HG03442 (cell line): ENCODE results near the gene RNF34.

Experiments used
- ATAC-seq: cut with Tn5 transposase; IDR thresholded peaks from one replicate; pipeline ENCODE4 v1.9.1; 2021; ENCODE audit warnings: mild to moderate bottlenecking, moderate library complexity; ENCODE audit not compliant: unreplicated experiment

The RNF34 gene

DNA sequence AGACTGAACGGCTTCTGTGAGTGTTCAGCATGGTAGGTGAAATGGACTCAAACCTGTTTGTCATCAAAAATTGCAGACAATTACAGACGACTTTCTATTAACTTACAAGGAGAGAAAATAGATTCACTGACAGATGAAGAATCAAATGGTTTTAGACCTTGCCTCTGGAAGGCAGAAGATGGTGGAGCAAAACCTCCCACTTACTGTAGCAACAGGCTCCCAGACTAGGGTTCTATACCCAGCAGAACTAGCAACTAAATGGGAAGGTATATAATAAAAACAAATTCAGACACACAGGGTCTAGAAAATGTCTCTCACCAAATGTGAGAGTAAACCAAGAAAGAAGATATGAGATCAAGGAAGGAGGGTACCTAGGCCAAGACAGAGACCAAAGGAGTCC is 36.8 kb downstream of the RNF34 start:
- ATAC-seq: no peak

DNA sequence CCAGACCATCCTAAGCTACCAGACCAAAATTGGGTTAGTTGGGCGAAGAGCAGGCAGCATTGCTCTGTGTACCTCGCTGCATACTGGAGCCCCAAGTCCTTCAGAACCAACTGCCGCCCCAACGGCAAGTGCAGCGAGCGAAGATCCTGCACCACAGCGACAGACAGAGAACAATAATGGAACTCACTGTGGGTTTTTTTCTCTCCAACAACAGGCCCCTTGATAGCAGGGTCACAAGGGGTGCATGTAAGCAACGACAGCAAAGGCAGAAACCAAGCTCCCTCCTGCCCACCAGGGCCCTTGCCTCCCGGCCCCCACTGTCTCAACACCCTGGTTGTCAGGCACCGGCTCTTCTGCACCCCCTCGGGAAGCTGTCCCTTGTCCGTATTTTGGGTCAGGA is 39.0 kb downstream of the RNF34 start:
- no peak for ATAC-seq

DNA sequence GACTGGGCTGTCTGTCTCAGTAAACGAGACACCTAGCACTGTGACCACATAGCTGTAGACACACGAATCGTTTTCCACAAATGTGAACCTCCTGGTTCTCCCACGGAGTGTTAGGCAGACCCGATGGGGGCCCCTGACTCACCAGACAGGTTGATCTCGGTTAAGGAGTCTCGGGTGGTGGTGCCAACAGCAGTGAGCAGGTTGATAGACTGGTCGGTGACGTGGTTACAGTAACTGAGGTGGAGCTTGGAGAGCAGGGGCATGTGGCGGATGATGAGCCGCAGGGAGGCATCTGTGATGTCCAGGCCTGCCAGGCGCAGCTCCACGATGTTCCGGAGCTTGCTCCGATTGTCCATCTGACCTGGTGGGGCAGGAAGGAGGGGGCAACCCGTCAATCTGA is 39.8 kb downstream of the RNF34 start:
- ATAC-seq: no peak

- ATAC-seq: no peak
Measured at GRCh38 chr12:121440768-121441167, 40.9 kb downstream of the RNF34 start.

DNA sequence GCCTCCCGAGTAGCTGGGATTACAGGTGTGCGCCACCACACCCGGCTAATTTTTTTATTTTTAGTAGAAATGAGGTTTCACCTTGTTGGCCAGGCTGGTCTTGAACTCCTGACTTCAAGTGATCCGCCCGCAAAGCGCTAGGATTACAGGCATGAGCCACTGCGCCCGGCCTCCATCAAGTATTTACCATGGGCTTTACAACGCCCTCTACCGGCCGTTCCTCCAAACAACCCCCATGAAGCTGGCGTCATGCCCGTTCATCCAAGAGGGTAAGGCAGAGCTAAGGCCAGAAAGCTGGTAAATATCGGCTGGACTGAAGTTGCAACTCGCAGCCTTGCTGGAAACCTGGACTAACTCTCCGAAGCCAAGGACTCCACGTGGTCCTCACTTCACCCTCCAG is 41.6 kb downstream of the RNF34 start:
- no peak for ATAC-seq

DNA sequence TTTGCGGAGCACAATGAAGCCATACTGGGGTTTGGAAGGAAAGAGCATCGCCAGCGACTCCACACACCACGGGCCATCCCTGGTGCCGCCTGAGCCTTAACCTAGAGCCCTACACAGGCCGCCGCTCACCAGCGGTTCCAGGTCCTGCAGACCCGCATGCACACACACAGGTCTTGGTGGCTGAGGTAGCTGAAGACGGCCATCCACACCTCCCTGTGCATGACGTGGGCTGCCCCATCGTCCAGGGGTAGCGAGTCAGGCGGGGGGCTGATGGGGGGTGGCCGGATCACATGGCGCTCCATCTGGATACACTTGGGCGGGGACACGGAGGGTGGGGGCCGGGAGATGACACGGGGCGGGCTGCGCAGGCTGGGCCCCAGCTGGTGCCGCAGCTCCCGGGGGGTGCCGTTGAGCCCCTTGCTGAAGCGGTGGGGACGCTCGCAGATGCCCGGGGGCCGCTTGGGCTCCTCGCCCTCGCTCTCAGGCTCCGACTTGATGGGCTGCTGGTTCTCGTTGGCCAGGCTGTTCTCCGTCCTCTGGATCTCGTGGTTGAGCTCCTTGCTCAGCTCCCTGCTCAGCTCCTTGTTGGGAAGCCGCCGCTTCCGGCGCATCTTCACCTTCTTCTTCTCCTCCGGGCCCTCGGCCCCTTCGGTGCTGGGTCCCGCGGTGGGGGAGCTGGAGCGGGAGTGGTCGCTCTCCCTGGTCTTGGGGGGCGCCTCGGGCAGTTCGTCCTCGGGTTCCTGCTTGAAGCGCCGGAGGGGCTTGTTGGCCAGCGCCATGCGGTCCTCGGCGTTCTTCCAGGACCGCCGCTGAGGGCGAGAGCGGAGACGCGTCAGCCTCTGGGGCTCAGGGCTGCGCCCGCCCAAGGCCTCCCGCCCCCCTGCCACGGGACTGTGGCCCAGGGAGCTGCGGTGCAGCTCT is 42.4 kb downstream of the RNF34 start:
- no peak for ATAC-seq

GRCh38 chr12:121443193-121443870 is 43.4 kb downstream of the RNF34 start:
- ATAC-seq: peak; percentile 58

DNA sequence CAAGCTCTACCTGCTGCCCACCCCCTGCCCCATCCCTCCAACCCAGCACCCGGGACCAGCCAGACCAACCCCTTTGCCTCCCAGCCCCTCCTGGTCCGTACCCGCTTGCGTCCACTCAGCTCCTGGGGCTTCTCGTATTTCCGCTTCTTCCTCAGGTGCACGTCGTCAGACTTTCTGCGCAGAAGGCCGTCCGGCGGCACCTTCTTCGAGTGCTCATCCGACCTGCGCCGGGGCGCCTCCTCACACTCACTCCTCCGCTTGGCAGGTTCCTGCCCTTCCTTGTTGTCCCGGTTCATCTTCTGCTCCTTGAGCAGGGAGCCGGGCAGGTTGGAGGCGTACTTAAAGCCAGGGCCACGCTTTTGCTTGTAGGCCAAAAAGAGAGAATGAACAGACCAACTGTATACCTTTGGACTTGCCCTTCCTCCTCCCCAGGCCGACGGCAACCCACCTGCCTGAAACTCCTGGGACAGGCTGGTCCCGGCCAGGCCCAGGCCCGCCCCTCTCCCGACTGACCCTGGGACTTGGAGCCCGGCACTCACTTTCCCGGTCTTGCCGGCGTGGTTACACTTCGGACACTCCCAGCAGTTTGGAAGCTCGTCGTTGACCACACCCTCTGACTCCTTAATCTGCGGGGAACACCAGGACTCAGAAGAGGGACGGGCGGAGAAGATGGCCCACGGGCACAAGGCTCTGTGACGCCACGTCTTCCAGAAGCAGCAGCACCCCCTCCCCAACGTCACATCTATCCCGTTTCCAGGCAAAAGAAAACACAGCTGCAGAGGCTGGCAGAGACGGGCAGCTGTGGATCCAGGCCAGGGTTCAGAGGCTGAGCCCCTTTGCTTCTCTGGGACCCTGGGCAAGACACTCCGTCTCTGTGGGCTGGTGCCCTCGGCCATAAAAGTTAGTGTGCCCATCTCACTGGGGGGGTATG is 44.3 kb downstream of the RNF34 start:
- no peak for ATAC-seq

DNA sequence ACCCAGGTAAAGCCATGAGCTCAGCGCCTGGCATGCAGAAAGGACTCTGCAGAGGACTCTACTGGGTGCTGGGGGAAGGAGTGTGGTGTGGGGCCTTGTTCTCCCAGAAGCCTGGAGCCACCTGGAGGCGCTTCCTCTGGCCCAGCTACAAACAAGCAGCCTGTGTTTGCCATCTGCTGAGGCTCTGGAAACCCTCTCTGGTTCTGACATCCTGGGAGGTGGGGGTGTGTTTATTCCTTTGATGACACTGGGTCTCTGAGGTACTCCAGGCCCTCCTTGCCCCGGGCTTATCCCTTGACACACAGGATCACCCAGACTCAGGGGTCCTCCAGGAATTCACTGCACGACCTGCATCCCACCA is 44.9 kb downstream of the RNF34 start:
- no peak for ATAC-seq

GRCh38 chr12:121446750-121447149 is 46.8 kb downstream of the RNF34 start:
- ATAC-seq: no peak

GRCh38 chr12:121448771-121449315 is 48.9 kb downstream of the RNF34 start:
- ATAC-seq: no peak

GRCh38 chr12:121451961-121452339 is 52.0 kb downstream of the RNF34 start:
- no peak for ATAC-seq

GRCh38 chr12:121452340-121452984 is 52.5 kb downstream of the RNF34 start:
- no peak for ATAC-seq

- no peak for ATAC-seq
Measured at GRCh38 chr12:121452985-121453360, 53.1 kb downstream of the RNF34 start.

DNA sequence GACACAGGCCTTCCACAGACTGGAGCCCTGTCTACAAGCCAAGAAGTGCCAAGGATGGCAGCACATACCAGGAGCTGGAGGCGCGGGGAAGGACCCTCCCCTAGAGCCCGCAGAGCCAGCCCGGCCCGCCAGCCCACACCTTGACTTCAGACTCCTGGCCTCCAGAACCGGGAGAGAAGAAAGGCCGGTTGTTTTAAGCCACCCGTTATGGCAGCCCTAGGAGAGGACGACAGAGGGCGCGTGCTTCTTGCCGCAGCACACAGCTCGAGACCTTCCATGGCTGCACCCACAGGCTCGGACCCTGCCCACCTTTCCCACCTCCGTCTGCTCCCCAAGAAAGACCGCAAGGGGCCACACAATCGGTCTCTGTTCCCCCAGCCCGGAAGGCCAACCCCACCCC is 53.7 kb downstream of the RNF34 start:
- ATAC-seq: no peak

- ATAC-seq: no peak
Measured at GRCh38 chr12:121454921-121455320, 55.0 kb downstream of the RNF34 start.

- ATAC-seq: no peak
Measured at GRCh38 chr12:121455766-121456420, 56.0 kb downstream of the RNF34 start.

DNA sequence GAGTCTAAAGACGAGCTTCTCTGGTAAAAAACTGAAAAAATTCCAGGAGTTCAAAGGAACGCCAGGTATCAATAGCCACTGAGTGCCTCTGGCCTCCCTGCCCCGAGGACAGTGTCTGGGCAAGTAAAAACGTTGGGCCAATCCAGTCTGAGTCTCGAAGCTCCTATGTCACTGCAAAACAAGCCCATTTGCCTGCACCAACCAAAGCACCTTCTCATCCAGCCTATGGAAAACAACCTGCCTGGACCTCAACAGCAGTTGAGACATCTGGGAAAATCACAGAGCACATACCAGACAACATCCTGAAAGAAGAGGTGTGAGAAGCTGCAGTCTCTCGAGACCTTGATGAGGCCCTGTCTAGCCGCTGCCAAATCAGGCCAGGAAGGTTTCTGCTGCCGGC is 56.6 kb downstream of the RNF34 start:
- no peak for ATAC-seq

DNA sequence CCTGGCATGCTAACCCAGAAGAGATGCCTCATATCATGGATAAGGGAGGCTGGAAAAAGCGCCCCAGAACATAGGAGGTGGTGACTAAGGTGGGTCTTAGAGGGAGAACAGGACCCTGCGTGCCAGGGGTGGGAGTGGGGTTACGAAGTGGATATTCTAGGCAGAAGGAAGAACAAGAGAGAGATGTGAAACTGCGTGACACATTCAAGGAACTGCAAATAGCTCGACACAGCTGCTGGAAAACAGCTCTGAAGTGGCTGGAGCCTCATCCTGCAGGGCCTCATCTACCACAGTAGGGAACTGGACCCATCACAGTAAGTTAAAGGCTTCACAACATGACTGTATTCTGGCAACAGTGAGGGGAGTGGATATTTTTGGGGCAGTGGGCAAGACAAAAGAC is 61.1 kb downstream of the RNF34 start:
- no peak for ATAC-seq

DNA sequence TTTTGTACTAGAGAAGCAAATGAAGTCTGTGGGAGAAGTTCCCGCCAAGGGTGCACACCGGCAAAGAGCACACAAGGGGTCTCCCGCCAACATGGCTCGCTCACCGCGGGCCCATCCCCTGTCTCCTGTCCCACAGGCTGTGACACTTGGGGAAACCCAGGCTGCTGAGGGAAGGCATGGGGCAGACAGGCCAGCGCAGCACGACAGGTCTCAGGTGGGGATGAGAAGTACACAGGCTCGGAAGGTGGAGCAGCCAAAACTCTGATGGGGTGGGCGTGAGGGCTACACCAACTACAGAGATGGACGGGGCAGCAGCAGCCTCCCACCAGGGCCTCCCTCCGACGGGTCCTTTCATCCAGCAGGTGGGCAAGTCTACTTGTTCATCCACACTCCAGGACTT is 64.4 kb downstream of the RNF34 start:
- ATAC-seq: no peak
